ENCODE data around the gene RTBDN. TPM values are rescaled to one million over a fixed set of nuclear protein-coding genes. Genes with fewer than 3 reads are reported as not detected.
"Not testable (repeated sequence)": the region's sequence is repeated elsewhere in the genome, so short reads cannot be mapped to it uniquely, and the experiment has no call there.

The RTBDN gene
- total and polyA plus RNA-seq, 8 donors, result 0.19 to 4.6 (median 0.66) TPM; not detected in 2

DNA sequence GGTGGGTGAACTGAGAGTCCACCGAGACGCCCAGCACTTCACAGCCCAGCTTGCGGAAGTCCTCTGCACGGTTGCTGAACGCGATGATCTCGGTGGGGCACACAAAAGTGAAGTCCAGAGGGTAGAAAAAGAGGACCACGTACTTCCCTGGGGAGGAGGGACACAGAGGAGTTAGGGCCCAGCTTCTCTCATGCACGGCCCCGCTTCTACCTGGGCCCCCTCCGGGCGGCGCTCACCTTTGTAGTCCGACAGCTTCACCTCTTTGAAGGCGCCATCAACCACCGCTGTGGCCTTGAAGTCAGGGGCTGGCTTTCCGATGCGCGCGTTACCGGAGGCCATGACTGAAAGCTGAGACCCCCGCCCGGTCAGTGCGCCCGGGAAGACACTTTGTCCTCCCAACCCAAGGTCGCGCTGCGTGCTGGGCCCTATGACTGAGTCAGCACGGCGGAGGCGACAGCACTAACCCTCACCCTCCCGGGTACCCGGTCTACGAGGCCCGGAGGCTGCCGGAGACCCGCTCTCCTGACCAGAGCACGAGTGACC, 33.4 kb downstream of the RTBDN start:
- H3K27me3 ChIP-seq, result no peaks in the 10 kb centered on the region
- peak overlapping the region; percentile 64 to 89 (median 82) for H3K4me3 ChIP-seq
- DNase-seq, result peak in 5 of 6 donors; percentile 47 to 86 (median 55)
- H3K9me3 ChIP-seq, result no peaks in the 10 kb centered on the region
- 3 to 4% methylated on average over 38 of the region's 38 CpGs for WGBS, 2 donors
- FAIRE-seq, result no peak
- peaks cover 0 to 11% (median 0%) of the 10 kb centered on the region in 3 donors for H3K36me3 ChIP-seq
- intact Hi-C loops (cut with DNase I), result loop anchor here in 1 of 3 donors (5.0 kb wide), 1 partner anchor 34 kb away; no protein-coding TSS in a partner anchor
- ATAC-seq, result peak; percentile 34 to 45 (median 38)
- TF ChIP-seq, protein P1, sequence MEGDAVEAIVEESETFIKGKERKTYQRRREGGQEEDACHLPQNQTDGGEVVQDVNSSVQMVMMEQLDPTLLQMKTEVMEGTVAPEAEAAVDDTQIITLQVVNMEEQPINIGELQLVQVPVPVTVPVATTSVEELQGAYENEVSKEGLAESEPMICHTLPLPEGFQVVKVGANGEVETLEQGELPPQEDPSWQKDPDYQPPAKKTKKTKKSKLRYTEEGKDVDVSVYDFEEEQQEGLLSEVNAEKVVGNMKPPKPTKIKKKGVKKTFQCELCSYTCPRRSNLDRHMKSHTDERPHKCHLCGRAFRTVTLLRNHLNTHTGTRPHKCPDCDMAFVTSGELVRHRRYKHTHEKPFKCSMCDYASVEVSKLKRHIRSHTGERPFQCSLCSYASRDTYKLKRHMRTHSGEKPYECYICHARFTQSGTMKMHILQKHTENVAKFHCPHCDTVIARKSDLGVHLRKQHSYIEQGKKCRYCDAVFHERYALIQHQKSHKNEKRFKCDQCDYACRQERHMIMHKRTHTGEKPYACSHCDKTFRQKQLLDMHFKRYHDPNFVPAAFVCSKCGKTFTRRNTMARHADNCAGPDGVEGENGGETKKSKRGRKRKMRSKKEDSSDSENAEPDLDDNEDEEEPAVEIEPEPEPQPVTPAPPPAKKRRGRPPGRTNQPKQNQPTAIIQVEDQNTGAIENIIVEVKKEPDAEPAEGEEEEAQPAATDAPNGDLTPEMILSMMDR (IDR thresholded peaks at IDR 0.05), result no peak
- H3K4me1 ChIP-seq, result peaks cover 0 to 12% (median 3%) of the 10 kb centered on the region in 3 donors
- H3K27ac ChIP-seq, result peak overlapping the region; percentile 29 to 70 (median 63)

DNA sequence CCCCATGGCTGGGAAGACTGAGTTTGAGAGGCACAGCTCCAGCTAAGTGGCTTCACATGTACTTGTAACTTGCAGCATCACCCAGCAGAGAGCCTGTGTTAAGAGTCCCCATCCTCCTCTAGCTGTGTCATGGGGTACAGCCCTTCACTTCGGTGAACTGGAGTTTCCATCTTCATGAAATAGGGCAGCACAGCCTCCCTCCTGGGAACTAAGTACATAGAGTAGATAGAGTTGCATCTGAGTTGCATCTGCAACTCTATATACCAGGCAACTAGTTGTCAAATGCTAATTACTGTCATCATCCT, 34.0 kb downstream of the RTBDN start:
- peaks cover 0 to 11% (median 0%) of the 10 kb centered on the region in 3 donors for H3K36me3 ChIP-seq
- FAIRE-seq (no peak), ATAC-seq (no peak), DNase-seq (no peak)
- TF ChIP-seq, protein P1 (IDR thresholded peaks at IDR 0.05), result no peak
- H3K4me3 ChIP-seq, result peak overlapping the region in 3 of 4 donors; percentile 64 to 89 (median 78)
- H3K9me3 ChIP-seq, result no peaks in the 10 kb centered on the region
- no peaks in the 10 kb centered on the region for H3K27me3 ChIP-seq
- H3K27ac ChIP-seq, result peak overlapping the region in 1 of 4 donors; percentile 29
- intact Hi-C loops (cut with DNase I), result loop anchor here in 1 of 3 donors (5.0 kb wide), 1 partner anchor 33 kb away; no protein-coding TSS in a partner anchor
- WGBS, 2 donors, result 56 to 85% methylated on average over 1 of the region's 1 CpG
- H3K4me1 ChIP-seq, result peaks cover 0 to 12% (median 3%) of the 10 kb centered on the region in 3 donors

DNA sequence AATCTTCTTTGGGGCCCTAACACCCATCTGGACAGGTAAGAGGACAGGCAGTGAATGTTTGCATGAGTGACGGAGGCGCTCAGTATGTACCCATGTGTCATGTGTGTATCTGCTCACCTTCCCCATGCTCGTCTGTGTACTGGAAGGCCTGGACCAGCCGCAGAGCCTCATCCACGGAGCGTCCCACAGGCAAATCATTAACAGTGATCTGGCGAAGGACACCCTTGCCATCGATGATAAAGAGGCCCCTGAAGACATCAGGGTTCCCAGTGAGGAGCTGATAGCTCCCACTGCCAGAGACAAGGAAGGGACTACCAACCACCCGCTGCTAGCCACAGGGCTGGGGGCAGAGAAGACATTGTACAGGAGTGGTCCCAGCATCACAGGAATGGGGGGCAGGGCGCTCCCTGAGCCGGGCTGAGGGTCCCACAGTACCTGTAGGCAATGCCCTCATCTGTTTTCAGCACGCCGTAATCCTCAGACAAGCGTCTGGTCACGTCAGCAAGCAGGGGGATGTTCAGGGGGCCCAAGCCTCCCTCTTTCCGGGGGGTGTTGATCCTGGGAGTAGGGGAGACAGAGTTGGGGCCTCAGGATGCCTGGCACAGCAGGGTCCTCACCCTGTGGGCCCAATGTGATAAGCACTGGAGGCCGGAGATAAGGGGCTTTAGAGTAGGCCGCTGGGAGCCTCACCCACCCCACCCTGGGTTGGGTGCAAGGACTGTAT, 34.5 kb downstream of the RTBDN start:
- intact Hi-C loops (cut with DNase I), result loop anchor here in 2 of 3 donors (5.0 kb wide), 2 partner anchors 33 to 38 kb away; no protein-coding TSS in a partner anchor
- DNase-seq, result peak in 2 of 6 donors; percentile 15 to 42
- Histone ChIP-seq H3K36me3 (peaks cover 0 to 11% (median 0%) of the 10 kb centered on the region in 3 donors), H3K4me3 (peak overlapping the region in 2 of 4 donors; percentile 64 to 78), H3K27ac (no peak overlapping the region), H3K9me3 (no peaks in the 10 kb centered on the region), H3K27me3 (no peaks in the 10 kb centered on the region), H3K4me1 (peaks cover 0 to 16% (median 3%) of the 10 kb centered on the region in 3 donors)
- TF ChIP-seq, protein P1 (IDR thresholded peaks at IDR 0.05), result no peak
- no peak for ATAC-seq
- FAIRE-seq, result no peak
- 69 to 71% methylated on average over 18 of the region's 18 CpGs for WGBS, 2 donors

DNA sequence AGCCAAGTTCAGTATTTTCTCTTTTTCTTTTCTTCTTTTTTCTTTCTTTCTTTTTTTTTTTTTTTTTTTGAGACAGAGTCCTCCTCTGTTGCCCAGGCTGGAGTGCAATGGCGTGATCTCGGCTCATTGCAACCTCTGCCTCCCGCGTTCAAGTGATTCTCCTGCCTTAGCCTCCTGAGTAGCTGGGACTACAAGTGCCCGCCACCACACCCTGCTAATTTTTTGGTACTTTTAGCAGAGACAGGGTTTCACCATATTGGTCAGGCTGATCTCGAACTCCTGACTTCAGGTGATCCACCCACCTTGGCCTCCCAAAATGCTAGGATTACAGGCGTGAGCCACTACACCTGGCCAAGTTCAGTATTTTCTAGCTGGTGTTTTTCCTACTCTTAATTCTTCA, 36.8 kb downstream of the RTBDN start:
- not testable (repeated sequence) for ATAC-seq, FAIRE-seq, DNase-seq, H3K9me3 ChIP-seq, H3K27me3 ChIP-seq, H3K4me3 ChIP-seq, H3K27ac ChIP-seq
- peaks cover 0 to 11% (median 0%) of the 10 kb centered on the region in 3 donors for H3K36me3 ChIP-seq
- intact Hi-C loops (cut with DNase I), result loop anchor here in 1 of 3 donors (2.0 to 5.0 kb wide), 2 partner anchors 21 to 35 kb away; no protein-coding TSS in a partner anchor
- 94 to 97% methylated on average over 7 of the region's 7 CpGs for WGBS, 2 donors
- H3K4me1 ChIP-seq, result peaks cover 0 to 20% (median 3%) of the 10 kb centered on the region in 3 donors

DNA sequence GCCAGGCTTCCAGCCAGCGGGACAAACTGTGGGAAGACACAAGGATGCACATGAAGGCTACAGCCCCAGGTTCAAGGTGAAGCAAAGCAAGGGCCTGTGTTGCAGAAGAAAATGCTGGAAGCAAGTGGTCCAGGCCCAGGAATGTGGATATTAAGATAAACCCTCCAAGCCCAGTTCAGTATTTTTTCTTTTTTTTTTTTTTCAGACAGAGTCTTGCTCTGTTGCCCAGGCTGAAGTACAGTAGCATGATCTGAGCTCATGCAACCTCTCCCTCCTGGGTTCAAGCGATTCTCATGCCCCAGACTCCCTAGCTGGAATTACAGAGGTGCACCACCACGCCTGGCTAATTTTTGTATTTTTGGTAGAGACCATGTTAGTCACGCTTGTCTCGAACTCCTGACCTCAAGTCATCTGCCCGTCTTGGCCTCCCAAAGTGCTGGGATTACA, 37.2 kb downstream of the RTBDN start:
- Histone ChIP-seq H3K27ac (no peak overlapping the region), H3K4me3 (no peak overlapping the region), H3K36me3 (peaks cover 0 to 11% (median 0%) of the 10 kb centered on the region in 3 donors), H3K9me3 (no peaks in the 10 kb centered on the region), H3K27me3 (no peaks in the 10 kb centered on the region), H3K4me1 (peaks cover 0 to 20% (median 3%) of the 10 kb centered on the region in 3 donors)
- no peak for ATAC-seq
- peak in 1 of 6 donors; percentile 24 for DNase-seq
- no peak for FAIRE-seq
- intact Hi-C loops (cut with DNase I), result loop anchor here in 1 of 3 donors (2.0 to 5.0 kb wide), 2 partner anchors 20 to 35 kb away; no protein-coding TSS in a partner anchor
- TF ChIP-seq, protein P1 (IDR thresholded peaks at IDR 0.05), result no peak
- WGBS, 2 donors, result 90 to 94% methylated on average over 6 of the region's 6 CpGs

All from pancreas (tissue), 10 donors.